ENCODE measurements around the gene DNM1L. TPM values are rescaled to one million over a fixed set of nuclear protein-coding genes. Genes with fewer than 3 reads are reported as not detected.

DNM1L gene
- total RNA-seq, 2 experiments from 2014 or later: 61.1 to 102 TPM

GRCh38 chr12:32737715-32738114 is 58.6 kb downstream of the DNM1L start:
- CTCF ChIA-PET (ENCODE audit: unreplicated experiment): no interaction called here
- intact Hi-C loops (cut with micrococcal nuclease; ENCODE audit: unreplicated experiment): no loop called here
- peaks cover 94% of the 10 kb centered on the region for H3K36me3 ChIP-seq (ENCODE audit: insufficient read depth, low read length)
- H3K4me2 ChIP-seq (ENCODE audit: low read length): no peak overlapping the region
- no peak for DNase-seq (ENCODE audit: low spot score)
- no peak overlapping the region for H2AFZ ChIP-seq (ENCODE audit: low read length)
- H3K4me1 ChIP-seq (ENCODE audit: insufficient read depth, low read length, poor library complexity, severe bottlenecking): no peaks in the 10 kb centered on the region
- H3K4me3 ChIP-seq (ENCODE audit: low read depth, low read length, poor library complexity, severe bottlenecking): no peak overlapping the region
- no peaks in the 10 kb centered on the region for H4K20me1 ChIP-seq (ENCODE audit: insufficient read depth, low read length)
- 0 out of 2 replicates have a peak, but pooled peaks cover 9% of the 10 kb centered on the region for H3K79me2 ChIP-seq (ENCODE audit: insufficient read depth, low read depth, low read length)
- TF ChIP-seq EZH2phosphoT487 (IDR thresholded peaks at IDR 0.05; ENCODE audit: borderline replicate concordance, low read depth, low read length) (no peak), CTCF (conservative IDR thresholded peaks at IDR 0.05; ENCODE audit: low read length) (no peak)
- POLR2A ChIA-PET: no interaction called here
- H3K9me3 ChIP-seq (ENCODE audit: low read length): no peaks in the 10 kb centered on the region
- BruUV-seq (replicated peaks): no TSS peak
- H3K9me2 ChIP-seq (ENCODE audit: insufficient read depth, low read length): no peaks in the 10 kb centered on the region
- H3K27ac ChIP-seq (ENCODE audit: low read depth, low read length, poor library complexity, severe bottlenecking): no peak overlapping the region

GRCh38 chr12:32739279-32739678 is 60.2 kb downstream of the DNM1L start:
- DNase-seq (ENCODE audit: low spot score): no peak
- POLR2A ChIA-PET: interaction anchor here (0.5 kb wide), 1 partner anchor 20 kb away, joined by 4 read pairs; no protein-coding TSS in a partner anchor
- Histone ChIP-seq H3K36me3 (ENCODE audit: insufficient read depth, low read length) (peaks cover 96% of the 10 kb centered on the region), H3K27ac (ENCODE audit: low read depth, low read length, poor library complexity, severe bottlenecking) (no peak overlapping the region), H3K4me2 (ENCODE audit: low read length) (no peak overlapping the region), H4K20me1 (ENCODE audit: insufficient read depth, low read length) (no peaks in the 10 kb centered on the region), H2AFZ (ENCODE audit: low read length) (no peak overlapping the region), H3K4me1 (ENCODE audit: insufficient read depth, low read length, poor library complexity, severe bottlenecking) (no peaks in the 10 kb centered on the region), H3K9me2 (ENCODE audit: insufficient read depth, low read length) (no peaks in the 10 kb centered on the region), H3K79me2 (ENCODE audit: insufficient read depth, low read depth, low read length) (0 out of 2 replicates have a peak, but pooled peaks cover 9% of the 10 kb centered on the region), H3K4me3 (ENCODE audit: low read depth, low read length, poor library complexity, severe bottlenecking) (no peak overlapping the region), H3K9me3 (ENCODE audit: low read length) (no peaks in the 10 kb centered on the region)
- TF ChIP-seq EZH2phosphoT487 (IDR thresholded peaks at IDR 0.05; ENCODE audit: borderline replicate concordance, low read depth, low read length): no peak
- TF ChIP-seq CTCF (conservative IDR thresholded peaks at IDR 0.05; ENCODE audit: low read length): no peak
- BruUV-seq (replicated peaks): no TSS peak
- CTCF ChIA-PET (ENCODE audit: unreplicated experiment): no interaction called here
- intact Hi-C loops (cut with micrococcal nuclease; ENCODE audit: unreplicated experiment): no loop called here

GRCh38 chr12:32742133-32742532 is 63.0 kb downstream of the DNM1L start:
- BruUV-seq (replicated peaks): no TSS peak
- DNase-seq (ENCODE audit: low spot score): no peak
- Histone ChIP-seq H3K27ac (ENCODE audit: low read depth, low read length, poor library complexity, severe bottlenecking) (no peak overlapping the region), H3K9me2 (ENCODE audit: insufficient read depth, low read length) (no peaks in the 10 kb centered on the region), H3K4me3 (ENCODE audit: low read depth, low read length, poor library complexity, severe bottlenecking) (no peak overlapping the region), H3K4me2 (ENCODE audit: low read length) (no peak overlapping the region), H2AFZ (ENCODE audit: low read length) (no peak overlapping the region), H3K9me3 (ENCODE audit: low read length) (no peaks in the 10 kb centered on the region), H3K79me2 (ENCODE audit: insufficient read depth, low read depth, low read length) (0 out of 2 replicates have a peak, but pooled peaks cover 9% of the 10 kb centered on the region), H4K20me1 (ENCODE audit: insufficient read depth, low read length) (no peaks in the 10 kb centered on the region), H3K4me1 (ENCODE audit: insufficient read depth, low read length, poor library complexity, severe bottlenecking) (no peaks in the 10 kb centered on the region), H3K36me3 (ENCODE audit: insufficient read depth, low read length) (peaks cover 98% of the 10 kb centered on the region)
- CTCF ChIA-PET (ENCODE audit: unreplicated experiment): interaction anchor here (1.0 kb wide), 1 partner anchor 14 kb away, joined by 3 read pairs; the partner anchor contains the start of gene YARS2
- POLR2A ChIA-PET: interaction anchor here (0.6 to 1.2 kb wide), 2 partner anchors 35 to 236 kb away, joined by 3 to 6 read pairs; no protein-coding TSS in a partner anchor
- TF ChIP-seq EZH2phosphoT487 (IDR thresholded peaks at IDR 0.05; ENCODE audit: borderline replicate concordance, low read depth, low read length): no peak
- no peak for TF ChIP-seq CTCF (conservative IDR thresholded peaks at IDR 0.05; ENCODE audit: low read length)
- intact Hi-C loops (cut with micrococcal nuclease; ENCODE audit: unreplicated experiment): no loop called here

Measured in OCI-LY7 (cell line).